ENCODE data around the gene IFT80.
"Not testable (repeated sequence)": the region's sequence is repeated elsewhere in the genome, so short reads cannot be mapped to it uniquely, and the experiment has no call there.

The IFT80 gene

DNA sequence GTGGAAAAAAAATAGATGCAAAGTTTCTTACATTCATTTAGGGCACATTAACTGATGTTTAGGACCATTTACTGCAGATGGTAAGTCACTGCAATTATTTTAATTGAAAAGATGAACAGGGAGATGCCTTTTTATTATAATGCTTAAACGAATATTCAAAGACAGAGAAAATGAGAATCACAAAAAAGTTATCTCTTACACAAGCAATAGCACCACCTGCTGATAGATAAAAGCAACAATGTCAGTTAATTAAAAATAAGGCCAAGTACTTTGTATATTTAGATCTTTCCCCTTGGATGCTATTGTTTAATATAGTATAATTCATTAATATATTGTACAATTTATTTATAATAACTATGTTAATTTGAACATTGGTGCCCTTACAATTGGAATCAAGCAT lies 55.9 kb downstream of the IFT80 start:
- no peaks in the 10 kb centered on the region for H3K27me3 ChIP-seq (ENCODE audit: control insufficient read depth, insufficient read depth, low read length)
- no peaks in the 10 kb centered on the region for H3K4me1 ChIP-seq (ENCODE audit: control insufficient read depth, insufficient read depth, low read length)
- H3K9ac ChIP-seq (ENCODE audit: low read depth, low read length) = no peak overlapping the region
- no peaks in the 10 kb centered on the region for H3K9me3 ChIP-seq (replicated peaks; ENCODE audit: low read length)
- no peak overlapping the region for H3K4me2 ChIP-seq (ENCODE audit: low read length)
- H3K36me3 ChIP-seq (ENCODE audit: insufficient read depth, low read length) = no peaks in the 10 kb centered on the region
- H3K4me3 ChIP-seq (ENCODE audit: low read length) = no peak overlapping the region

DNA sequence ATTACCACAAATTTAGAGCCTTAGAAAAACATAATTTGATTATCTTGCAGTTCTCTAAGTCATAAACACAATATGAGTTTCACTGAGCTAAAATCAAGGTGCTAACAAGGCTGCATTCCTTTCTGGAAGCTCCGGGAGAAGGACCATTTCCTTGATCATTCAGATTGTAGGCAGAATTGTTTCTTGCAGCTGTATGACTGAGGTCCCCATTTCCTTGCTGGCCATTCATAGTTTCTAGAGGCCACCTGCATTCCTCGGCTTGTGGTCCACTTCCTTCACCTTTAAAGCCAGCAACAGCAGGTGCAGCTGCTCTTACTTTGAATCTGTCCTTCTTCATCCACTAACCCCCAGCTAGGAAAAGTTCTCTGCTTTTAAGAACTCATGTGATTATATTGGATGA lies 58.7 kb downstream of the IFT80 start:
- no peaks in the 10 kb centered on the region for H3K4me1 ChIP-seq (ENCODE audit: control insufficient read depth, insufficient read depth, low read length)
- no peak overlapping the region for H3K4me3 ChIP-seq (ENCODE audit: low read length)
- H3K27me3 ChIP-seq (ENCODE audit: control insufficient read depth, insufficient read depth, low read length) = no peaks in the 10 kb centered on the region
- no peak overlapping the region for H3K4me2 ChIP-seq (ENCODE audit: low read length)
- H3K36me3 ChIP-seq (ENCODE audit: insufficient read depth, low read length) = no peaks in the 10 kb centered on the region
- no peak overlapping the region for H3K9ac ChIP-seq (ENCODE audit: low read depth, low read length)
- H3K9me3 ChIP-seq (replicated peaks; ENCODE audit: low read length) = peaks cover 5% of the 10 kb centered on the region

GRCh38 chr3:160331127-160331937 lies 67.7 kb downstream of the IFT80 start:
- Histone ChIP-seq H3K9ac (ENCODE audit: low read depth, low read length) (no peak overlapping the region), H3K36me3 (ENCODE audit: insufficient read depth, low read length) (no peaks in the 10 kb centered on the region), H3K4me2 (ENCODE audit: low read length) (peak overlapping the region; percentile 31), H3K4me3 (ENCODE audit: low read length) (no peak overlapping the region), H3K27me3 (ENCODE audit: control insufficient read depth, insufficient read depth, low read length) (no peaks in the 10 kb centered on the region), H3K4me1 (ENCODE audit: control insufficient read depth, insufficient read depth, low read length) (peaks cover 10% of the 10 kb centered on the region), H3K9me3 (replicated peaks; ENCODE audit: low read length) (no peaks in the 10 kb centered on the region)

GRCh38 chr3:160330690-160331089 lies 68.3 kb downstream of the IFT80 start:
- no peaks in the 10 kb centered on the region for H3K9me3 ChIP-seq (replicated peaks; ENCODE audit: low read length)
- H3K4me2 ChIP-seq (ENCODE audit: low read length) = peak overlapping the region; percentile 31
- H3K4me1 ChIP-seq (ENCODE audit: control insufficient read depth, insufficient read depth, low read length) = peaks cover 10% of the 10 kb centered on the region
- H3K4me3 ChIP-seq (ENCODE audit: low read length) = no peak overlapping the region
- H3K36me3 ChIP-seq (ENCODE audit: insufficient read depth, low read length) = no peaks in the 10 kb centered on the region
- H3K9ac ChIP-seq (ENCODE audit: low read depth, low read length) = no peak overlapping the region
- no peaks in the 10 kb centered on the region for H3K27me3 ChIP-seq (ENCODE audit: control insufficient read depth, insufficient read depth, low read length)

GRCh38 chr3:160330109-160330508 lies 68.9 kb downstream of the IFT80 start:
- peaks cover 10% of the 10 kb centered on the region for H3K4me1 ChIP-seq (ENCODE audit: control insufficient read depth, insufficient read depth, low read length)
- no peak overlapping the region for H3K4me2 ChIP-seq (ENCODE audit: low read length)
- no peak overlapping the region for H3K9ac ChIP-seq (ENCODE audit: low read depth, low read length)
- no peaks in the 10 kb centered on the region for H3K36me3 ChIP-seq (ENCODE audit: insufficient read depth, low read length)
- H3K4me3 ChIP-seq (ENCODE audit: low read length) = no peak overlapping the region
- no peaks in the 10 kb centered on the region for H3K27me3 ChIP-seq (ENCODE audit: control insufficient read depth, insufficient read depth, low read length)
- H3K9me3 ChIP-seq (replicated peaks; ENCODE audit: low read length) = no peaks in the 10 kb centered on the region

DNA sequence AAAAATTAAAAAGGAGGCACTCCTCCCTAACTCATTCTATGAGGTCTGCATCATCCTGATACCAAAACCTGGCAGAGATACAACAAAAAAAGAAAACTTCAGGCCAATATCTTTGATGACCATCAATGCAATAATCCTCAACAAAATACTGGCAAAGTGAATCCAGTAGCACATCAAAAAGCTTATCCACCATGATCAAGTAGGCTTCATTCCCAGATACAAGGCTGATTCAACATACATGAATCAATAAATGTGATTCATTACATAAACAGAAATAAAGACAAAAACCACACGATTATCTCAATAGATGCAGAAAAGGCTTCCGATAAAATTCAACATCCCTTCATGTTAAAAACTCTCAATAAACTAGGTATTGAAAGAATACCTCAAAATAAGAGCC lies 72.7 kb downstream of the IFT80 start:
- not testable (repeated sequence) for H3K9me3 ChIP-seq (replicated peaks; ENCODE audit: low read length); H3K4me2 ChIP-seq (ENCODE audit: low read length); H3K4me1 ChIP-seq (ENCODE audit: control insufficient read depth, insufficient read depth, low read length); H3K4me3 ChIP-seq (ENCODE audit: low read length); H3K27me3 ChIP-seq (ENCODE audit: control insufficient read depth, insufficient read depth, low read length); H3K9ac ChIP-seq (ENCODE audit: low read depth, low read length); H3K36me3 ChIP-seq (ENCODE audit: insufficient read depth, low read length)

GRCh38 chr3:160321821-160322220 lies 77.2 kb downstream of the IFT80 start:
- H3K4me2 ChIP-seq (ENCODE audit: low read length); H3K4me1 ChIP-seq (ENCODE audit: control insufficient read depth, insufficient read depth, low read length); H3K36me3 ChIP-seq (ENCODE audit: insufficient read depth, low read length); H3K27me3 ChIP-seq (ENCODE audit: control insufficient read depth, insufficient read depth, low read length); H3K9me3 ChIP-seq (replicated peaks; ENCODE audit: low read length); H3K9ac ChIP-seq (ENCODE audit: low read depth, low read length); H3K4me3 ChIP-seq (ENCODE audit: low read length): not testable (repeated sequence)

GRCh38 chr3:160319322-160319721 lies 79.7 kb downstream of the IFT80 start:
- Histone ChIP-seq H3K9ac (ENCODE audit: low read depth, low read length) (no peak overlapping the region), H3K4me1 (ENCODE audit: control insufficient read depth, insufficient read depth, low read length) (no peaks in the 10 kb centered on the region), H3K4me3 (ENCODE audit: low read length) (no peak overlapping the region), H3K9me3 (replicated peaks; ENCODE audit: low read length) (no peaks in the 10 kb centered on the region), H3K27me3 (ENCODE audit: control insufficient read depth, insufficient read depth, low read length) (no peaks in the 10 kb centered on the region), H3K4me2 (ENCODE audit: low read length) (no peak overlapping the region), H3K36me3 (ENCODE audit: insufficient read depth, low read length) (no peaks in the 10 kb centered on the region)

GRCh38 chr3:160314995-160315394 lies 84.0 kb downstream of the IFT80 start:
- Histone ChIP-seq H3K9ac (ENCODE audit: low read depth, low read length) (no peak overlapping the region), H3K4me1 (ENCODE audit: control insufficient read depth, insufficient read depth, low read length) (no peaks in the 10 kb centered on the region), H3K4me2 (ENCODE audit: low read length) (no peak overlapping the region), H3K36me3 (ENCODE audit: insufficient read depth, low read length) (no peaks in the 10 kb centered on the region), H3K9me3 (replicated peaks; ENCODE audit: low read length) (no peaks in the 10 kb centered on the region), H3K27me3 (ENCODE audit: control insufficient read depth, insufficient read depth, low read length) (no peaks in the 10 kb centered on the region), H3K4me3 (ENCODE audit: low read length) (no peak overlapping the region)

DNA sequence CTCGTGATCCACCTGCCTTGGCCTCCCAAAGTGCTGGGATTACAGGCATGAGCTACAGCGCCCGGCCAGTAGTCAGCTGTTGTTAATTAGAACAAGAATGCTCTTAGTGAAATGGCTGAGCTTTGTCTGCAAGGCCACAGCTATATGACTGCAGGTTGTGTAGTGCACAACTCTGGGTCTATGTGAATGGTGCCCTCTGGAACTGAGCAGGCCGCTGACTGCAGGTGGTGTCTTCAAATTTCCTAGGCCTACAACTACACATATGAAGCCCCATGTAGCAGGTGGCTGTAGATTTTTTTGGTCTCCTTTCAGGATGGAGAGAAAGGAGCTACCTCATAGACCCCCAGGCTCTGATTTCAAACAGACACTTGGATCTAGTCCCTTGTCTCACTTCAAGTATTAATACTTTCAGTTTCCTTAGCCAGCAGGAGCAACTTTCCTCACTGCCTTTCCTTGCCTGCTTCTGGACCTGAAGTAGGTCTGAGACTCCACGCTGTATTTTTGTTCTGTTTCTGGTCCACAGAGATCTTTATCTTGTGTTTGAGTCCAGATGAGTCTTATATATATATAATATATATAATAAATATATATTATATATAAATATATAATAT lies 86.9 kb downstream of the IFT80 start:
- no peaks in the 10 kb centered on the region for H3K27me3 ChIP-seq (ENCODE audit: control insufficient read depth, insufficient read depth, low read length)
- H3K4me2 ChIP-seq (ENCODE audit: low read length) = no peak overlapping the region
- H3K9me3 ChIP-seq (replicated peaks; ENCODE audit: low read length) = no peaks in the 10 kb centered on the region
- H3K4me3 ChIP-seq (ENCODE audit: low read length) = no peak overlapping the region
- no peaks in the 10 kb centered on the region for H3K4me1 ChIP-seq (ENCODE audit: control insufficient read depth, insufficient read depth, low read length)
- no peak overlapping the region for H3K9ac ChIP-seq (ENCODE audit: low read depth, low read length)
- H3K36me3 ChIP-seq (ENCODE audit: insufficient read depth, low read length) = no peaks in the 10 kb centered on the region

DNA sequence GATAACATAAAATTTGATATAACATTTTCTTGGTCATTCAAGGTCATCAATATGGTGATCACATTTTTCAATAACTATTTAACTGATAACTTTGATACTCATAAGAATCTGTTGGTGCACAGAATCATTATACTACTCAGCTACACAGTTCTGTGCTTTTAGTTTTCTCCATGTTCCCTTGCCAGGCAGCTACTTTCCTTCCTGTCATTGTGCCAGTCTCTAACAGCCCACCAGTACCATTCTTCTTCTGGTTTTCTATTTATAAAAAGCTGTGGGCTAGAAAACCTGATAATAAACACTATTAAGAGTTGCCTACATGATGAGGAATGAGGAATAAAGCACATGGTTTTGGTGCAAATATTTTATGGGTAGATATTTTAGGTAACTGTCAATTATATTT lies 96.2 kb downstream of the IFT80 start:
- Histone ChIP-seq H3K4me2 (ENCODE audit: low read length) (no peak overlapping the region), H3K36me3 (ENCODE audit: insufficient read depth, low read length) (no peaks in the 10 kb centered on the region), H3K9ac (ENCODE audit: low read depth, low read length) (no peak overlapping the region), H3K9me3 (replicated peaks; ENCODE audit: low read length) (no peaks in the 10 kb centered on the region), H3K4me3 (ENCODE audit: low read length) (no peak overlapping the region), H3K4me1 (ENCODE audit: control insufficient read depth, insufficient read depth, low read length) (no peaks in the 10 kb centered on the region), H3K27me3 (ENCODE audit: control insufficient read depth, insufficient read depth, low read length) (no peaks in the 10 kb centered on the region)

- Histone ChIP-seq H3K4me3 (ENCODE audit: low read length) (no peak overlapping the region), H3K9me3 (replicated peaks; ENCODE audit: low read length) (no peaks in the 10 kb centered on the region), H3K27me3 (ENCODE audit: control insufficient read depth, insufficient read depth, low read length) (no peaks in the 10 kb centered on the region), H3K36me3 (ENCODE audit: insufficient read depth, low read length) (no peaks in the 10 kb centered on the region), H3K4me2 (ENCODE audit: low read length) (no peak overlapping the region), H3K4me1 (ENCODE audit: control insufficient read depth, insufficient read depth, low read length) (no peaks in the 10 kb centered on the region), H3K9ac (ENCODE audit: low read depth, low read length) (no peak overlapping the region)
These were observed 102.4 kb downstream of the IFT80 start for GRCh38 chr3:160296591-160296990.

All from skeletal muscle satellite cell (primary cell).